ENCODE data around the gene GMDS.

The GMDS gene

DNA sequence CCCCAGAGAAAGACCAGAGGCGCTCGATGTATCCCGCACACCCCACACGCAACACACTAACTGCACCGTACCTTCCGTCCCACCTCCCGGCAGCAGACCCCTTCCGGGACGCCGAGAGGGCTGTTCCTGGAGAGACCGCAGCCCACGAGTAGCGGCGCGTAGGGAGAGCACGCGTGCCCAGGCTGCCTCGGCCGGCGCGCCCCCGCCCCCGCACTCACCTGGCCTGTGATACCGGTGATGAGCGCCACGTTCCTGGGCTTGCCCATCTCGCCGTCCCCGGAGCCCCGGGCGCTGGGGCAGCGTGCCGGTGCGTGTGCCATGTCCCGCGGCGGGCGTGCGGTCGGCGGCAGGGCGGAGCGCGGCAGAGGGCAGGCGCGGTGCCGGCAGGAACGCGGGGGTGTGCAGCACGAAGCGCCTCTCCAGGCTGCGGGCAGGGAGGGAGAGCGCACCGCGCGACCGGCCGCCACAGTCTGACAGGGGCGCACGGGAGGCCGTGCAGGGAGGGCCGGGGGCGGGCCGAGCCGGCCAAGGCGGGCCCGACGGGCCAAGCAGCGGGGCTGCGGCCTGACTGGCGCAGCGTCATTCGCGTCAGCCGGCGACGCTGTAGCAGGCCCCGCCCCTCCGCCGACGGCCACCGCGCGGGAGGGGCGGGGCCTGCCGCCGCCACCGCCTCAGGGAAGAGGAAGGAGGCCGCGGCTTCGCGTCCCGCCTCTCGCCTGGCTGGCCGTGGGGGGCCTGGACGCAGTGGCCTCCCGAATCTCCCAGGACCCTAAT is at the start of gene GMDS:
Gene GMDS (minus strand): TSS at position 503 of the 774 bp plus-strand sequence.
- no peak for FAIRE-seq

DNA sequence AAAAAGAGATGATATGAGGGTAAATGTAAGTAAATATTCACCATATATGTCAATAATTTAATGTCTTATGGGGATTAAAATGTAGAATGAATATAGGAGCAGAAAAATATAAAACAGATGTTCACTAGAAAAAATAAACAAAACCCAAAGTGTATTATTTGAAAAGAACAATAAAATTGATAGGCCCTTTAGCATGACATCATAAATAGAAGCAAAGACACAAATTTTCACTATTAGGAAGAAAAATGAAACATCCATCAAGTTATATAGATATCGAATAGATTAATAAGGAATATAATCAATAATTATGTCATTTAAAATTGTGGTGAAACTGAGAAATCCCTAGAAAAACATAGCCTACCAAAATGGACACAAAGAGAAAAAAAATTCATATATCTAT is 40.1 kb upstream of the GMDS start:
- FAIRE-seq: no peak

DNA sequence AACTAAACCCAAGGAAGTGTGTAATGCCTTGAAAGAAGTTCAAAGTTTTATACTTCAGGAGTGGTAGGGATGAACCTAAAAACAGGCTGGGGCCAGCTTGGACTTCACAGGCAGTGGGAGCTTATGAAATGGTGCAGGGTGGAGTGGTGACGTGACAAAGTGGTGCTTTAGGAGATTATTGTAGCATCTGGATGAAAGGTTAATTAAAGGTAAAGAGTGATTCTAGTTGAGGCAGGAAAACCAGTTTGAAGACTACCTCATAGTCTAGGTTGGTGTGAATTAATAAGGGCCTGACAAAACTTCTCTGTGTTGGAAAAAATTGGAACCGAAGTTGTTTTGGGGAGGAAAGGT is 30.5 kb upstream of the GMDS start:
- FAIRE-seq: no peak

DNA sequence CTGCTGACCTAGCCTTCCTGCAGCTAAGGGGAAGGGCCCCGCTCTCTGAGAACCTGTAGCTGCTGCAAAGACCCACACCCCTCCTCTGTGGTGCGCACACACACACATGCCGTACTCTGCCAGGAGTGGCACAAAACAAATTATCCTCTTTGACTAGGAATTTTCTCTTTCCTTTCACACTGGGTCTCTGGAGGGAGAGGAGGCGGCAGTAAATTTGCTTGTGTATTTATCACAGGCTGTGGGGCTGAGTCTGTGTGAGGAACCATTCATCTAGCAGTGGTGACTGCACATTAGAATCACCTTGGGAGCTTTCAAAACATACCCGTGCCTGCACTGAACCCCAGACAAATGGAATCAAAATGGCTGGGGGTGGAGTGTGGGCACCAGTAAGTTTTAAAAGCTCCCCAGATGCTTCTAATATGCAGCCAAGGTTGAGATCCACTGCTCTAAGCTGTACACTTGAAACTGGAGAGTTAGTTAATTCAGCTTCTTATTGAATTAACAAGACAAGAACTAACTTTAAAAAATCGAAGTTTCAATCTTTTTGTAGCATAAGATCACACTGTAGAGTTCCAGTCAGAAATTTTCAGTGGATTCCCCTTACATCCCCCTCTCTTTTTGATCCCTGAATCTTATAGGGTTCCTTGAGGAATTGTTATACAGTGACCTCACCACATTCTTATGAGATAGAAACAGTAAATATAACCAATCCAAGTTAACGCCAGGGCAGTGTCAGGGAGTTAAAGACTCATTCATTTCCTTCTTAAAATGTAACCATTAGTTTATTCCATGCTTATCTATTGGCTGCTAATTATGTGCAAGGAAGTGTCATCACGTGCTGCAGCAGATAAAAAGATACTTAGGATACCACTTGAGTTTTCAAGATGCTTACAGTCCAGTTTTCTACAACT is 29.8 kb upstream of the GMDS start:
- FAIRE-seq: no peak

DNA sequence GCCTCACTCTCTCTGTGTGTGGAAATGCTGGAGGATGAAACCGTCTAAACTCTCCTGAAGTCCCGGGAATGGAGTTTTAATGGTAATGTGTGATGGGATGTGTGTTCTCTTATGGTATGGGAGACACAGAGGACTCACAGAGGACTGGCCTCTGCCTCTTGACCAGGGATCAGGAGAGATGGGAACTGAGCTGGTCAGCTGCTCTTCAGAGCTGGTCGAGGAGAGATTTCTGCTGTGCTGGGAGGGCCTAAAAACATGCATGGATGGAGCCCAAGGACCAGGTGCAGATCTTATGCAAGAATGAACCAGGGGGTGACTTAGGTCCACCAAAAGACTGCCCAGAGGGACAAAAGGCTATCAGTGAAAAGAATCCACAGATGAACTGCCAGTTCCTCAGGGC is 27.3 kb upstream of the GMDS start:
- no peak for FAIRE-seq

DNA sequence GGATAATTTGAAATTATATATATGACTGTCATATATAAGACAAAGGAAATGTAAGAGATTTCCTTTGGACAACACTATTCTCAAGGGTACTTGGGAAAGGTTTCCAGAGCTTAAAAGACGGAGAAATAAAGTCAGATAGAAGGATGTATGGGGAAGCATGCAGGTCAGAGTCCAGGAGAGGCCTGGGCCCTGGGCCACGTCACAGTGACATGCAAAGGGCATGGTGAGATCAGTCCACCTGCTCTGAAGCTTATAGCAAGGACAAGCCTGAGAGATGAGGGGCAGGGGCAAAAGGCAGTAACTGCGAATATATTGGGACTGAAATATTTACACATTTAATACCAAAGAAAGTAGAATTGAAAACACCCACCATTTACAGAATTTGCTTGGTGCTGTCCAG is 24.6 kb upstream of the GMDS start:
- FAIRE-seq: no peak

DNA sequence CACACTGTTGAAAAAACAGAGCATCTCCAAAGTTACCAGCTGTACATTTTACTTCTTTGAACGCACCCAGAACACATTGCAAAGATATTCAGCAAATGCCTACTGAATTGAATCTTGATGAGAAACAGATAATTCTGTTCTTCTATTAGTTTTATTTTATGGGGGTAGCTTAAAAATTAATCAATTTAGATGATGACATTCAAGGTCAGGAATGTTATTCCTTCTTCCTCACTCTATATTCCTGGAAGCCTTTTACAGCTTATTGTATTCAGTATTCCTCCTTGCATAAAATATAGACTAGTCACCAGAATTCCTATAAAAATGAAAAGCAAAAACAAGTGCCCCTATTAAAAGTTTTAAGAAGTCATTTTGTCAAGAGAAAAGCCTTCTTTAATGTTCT is 21.4 kb upstream of the GMDS start:
- no peak for FAIRE-seq

DNA sequence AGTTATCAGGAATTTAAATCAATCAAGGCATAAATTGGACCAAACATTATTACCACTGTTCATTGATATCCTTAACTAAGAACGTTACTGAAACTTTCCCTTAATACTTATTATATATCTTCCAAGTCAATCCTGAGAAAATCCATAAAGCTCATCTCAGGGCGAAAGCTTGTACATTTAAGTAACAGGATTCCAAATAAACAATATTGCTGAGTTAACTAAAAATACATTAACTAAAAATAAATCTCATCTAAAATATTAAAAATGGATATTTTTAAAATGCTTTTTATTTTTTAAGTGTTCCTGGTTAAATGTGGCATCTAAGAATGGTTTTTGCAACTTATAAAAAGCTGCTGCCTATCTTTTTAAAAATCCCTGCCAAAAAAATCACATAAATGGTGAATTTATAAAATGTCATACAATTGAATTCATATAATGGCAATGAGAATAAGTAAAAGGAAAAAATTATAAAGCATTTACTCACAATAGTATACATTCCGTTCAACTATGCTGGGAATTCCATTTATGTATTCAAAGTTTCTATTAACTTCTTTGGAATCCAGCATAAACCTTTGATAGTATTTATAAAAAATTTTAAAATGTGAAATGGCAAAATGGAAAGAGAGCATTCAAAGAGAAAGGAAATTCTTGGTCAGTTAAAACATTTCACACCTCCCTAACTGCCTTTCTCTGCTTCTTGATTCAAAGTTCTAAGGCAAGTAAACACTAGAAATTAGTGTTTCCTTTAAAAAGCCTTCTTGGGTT is 20.8 kb upstream of the GMDS start:
- FAIRE-seq: no peak

DNA sequence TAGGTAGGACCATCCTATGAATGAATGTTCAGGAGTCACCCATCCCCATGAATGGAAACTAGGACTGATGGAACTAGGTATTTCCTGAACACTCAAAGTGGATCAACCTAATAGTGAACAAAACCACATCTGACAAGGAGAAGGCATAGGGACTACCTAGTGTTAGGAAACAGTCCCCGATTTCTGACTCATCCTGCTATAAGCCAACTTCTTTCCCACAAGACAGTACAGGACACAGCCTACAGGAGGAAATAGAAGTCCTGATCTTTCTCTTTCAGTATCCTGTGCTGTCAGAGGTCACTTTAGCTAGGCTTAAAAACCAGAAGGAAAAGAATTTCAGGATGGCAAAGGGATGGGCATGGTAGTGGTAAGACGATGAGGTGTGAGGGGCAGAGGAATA is 19.5 kb upstream of the GMDS start:
- no peak for FAIRE-seq

DNA sequence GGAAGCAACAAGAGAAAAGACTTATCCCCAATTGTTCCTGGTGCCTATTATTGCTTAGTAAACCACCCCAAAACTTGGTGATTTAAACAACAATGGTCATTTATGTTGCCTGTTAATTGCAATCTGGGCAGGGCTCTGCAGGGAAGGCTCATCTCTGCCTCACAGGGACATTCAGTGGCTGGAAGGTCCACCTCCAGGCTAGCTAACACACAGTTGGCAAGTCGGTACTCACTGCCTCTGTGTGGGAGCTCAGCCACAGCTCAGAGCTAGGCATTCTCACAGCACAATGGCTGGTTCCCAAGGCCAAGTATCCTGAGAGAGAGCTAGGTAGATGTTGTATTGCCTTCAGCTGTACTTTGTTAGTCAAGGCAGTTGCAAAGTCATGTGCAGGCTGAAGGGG is 18.5 kb upstream of the GMDS start:
- no peak for FAIRE-seq

DNA sequence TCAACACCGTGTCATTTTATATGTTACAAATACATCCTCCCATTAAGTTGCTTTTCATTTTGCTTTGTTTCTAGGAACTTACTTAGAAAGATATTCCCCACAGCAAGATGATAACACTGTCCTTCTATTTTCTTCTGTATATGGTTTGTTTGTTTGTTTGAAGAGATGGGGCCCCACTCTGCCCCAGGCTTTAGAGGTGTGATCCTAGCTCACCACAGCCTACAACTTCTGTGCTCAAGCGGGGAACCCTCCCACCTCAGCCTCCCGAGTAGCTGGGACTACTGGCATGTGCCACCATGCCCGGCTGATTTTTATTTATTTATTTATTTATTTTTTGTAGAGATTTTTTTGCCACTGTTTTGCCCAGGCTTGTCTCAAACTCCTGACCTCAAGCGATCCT is 14.2 kb upstream of the GMDS start:
- FAIRE-seq: no peak

DNA sequence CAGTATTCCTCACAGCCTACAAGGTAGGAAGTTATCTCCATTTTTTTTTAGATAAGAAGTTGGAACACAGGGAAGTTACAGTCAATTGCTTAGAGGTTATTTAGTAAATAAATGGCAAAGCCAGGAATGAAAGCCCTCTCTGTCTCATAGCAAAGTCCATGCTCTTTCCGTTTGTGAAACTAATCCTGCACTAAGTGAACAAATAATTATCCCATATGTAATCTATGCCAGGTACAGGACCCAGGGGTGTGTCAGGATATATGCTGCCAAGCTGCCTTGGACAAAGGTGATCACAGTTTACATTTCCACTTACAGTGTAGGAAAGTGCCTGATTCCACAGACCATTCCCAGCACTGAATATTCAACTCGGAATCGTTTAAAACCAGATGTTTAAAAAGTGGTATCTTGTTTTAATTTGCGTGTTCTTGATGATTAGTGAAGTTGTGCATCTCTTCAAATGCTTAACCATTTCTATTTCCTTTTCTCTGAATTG is 13.6 kb upstream of the GMDS start:
- peak; percentile 90 for FAIRE-seq

DNA sequence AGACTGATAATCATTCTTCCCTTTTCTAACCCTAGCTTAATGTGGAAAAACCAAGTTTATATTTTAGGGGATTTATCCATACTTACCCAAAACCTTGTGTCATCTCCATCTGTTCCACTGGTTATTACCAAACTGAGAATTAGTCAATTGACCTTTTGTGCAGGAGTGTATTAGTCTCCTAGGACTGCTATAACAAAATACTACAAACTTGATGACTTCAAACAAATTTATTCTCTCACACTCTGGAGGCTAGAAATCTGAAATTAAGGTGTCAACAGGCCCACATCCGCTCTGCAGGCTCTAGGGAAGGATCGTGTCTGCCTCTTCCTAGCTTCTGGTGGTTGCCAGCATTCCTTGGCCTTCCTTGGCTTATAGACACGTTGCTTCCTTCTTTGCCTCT is 12.7 kb upstream of the GMDS start:
- FAIRE-seq: no peak

DNA sequence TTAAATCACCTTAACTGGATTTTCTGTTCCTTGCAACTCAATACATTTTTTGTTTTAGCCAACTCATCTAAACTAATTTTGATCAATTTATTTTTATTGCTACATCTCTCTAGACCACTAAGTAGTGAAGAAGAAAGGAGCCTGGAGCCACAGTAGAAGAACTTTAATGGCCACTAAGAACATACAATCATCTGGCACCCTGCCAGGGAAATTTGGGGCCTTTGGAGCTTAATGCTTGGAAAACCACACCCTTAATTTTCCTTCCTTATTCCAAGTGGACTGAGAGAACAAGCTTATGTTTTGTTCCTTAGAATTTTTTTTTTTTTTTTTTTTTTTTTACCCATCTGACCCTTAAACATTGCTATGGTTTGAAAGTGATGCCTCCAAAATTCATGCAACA is 12.0 kb upstream of the GMDS start:
- FAIRE-seq: no peak

DNA sequence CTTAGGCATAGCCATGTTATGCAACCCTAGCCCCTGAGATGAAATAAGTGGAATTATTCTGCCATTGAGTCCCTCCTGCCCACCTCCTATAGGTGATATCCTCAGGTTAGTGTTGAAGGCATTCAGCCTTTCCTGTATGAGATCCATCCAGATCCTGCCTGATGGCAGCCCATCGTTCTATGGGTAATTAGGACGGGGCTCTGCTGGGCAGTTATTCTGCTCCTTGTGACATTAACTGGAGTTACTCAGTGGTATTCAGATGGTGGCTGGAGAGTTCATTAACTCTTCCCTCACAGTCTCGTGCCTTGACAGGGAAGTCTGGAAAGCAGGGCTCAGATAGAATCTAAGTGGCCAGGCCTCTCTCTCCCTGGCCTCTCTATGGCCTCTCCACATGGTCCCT is 9.3 kb upstream of the GMDS start:
- no peak for FAIRE-seq

DNA sequence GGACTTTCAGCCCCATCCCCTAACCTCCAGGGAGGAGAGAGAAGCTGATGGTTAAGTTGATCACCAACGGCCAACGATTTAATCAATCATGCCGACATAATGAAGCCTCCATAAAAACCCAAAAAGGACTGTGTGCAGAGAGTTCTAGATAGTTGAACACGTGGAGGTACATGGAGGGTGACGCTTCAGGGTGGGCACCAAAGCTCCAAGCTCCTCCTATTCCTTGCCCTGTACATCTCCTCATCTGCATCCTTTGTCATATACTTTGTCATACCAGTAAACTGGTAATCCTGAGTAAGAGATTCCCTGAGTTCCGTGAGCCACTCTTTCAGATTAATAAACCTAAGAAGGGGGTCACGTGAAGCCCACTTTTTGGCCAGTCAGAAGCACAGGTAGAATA is 3.7 kb upstream of the GMDS start:
- no peak for FAIRE-seq

DNA sequence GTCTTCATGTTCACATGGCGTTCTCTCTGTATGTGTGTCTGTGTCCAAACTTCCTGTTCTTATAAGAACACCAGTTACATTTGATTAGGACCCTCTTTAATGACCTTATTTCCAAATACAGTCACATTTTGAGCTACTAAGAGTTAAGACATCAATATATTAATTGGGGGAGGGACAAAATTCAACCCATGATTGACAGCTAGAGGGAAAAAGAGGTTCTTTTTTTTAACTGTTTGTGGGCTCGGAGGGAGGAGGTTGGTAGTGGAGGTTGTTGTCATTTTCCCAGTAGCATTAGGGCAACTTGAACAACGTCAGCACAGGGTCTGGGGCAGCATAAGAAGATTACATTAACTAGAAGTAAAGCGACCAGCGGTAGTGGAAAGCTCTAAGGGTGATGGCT is 2.3 kb upstream of the GMDS start:
- FAIRE-seq: no peak

DNA sequence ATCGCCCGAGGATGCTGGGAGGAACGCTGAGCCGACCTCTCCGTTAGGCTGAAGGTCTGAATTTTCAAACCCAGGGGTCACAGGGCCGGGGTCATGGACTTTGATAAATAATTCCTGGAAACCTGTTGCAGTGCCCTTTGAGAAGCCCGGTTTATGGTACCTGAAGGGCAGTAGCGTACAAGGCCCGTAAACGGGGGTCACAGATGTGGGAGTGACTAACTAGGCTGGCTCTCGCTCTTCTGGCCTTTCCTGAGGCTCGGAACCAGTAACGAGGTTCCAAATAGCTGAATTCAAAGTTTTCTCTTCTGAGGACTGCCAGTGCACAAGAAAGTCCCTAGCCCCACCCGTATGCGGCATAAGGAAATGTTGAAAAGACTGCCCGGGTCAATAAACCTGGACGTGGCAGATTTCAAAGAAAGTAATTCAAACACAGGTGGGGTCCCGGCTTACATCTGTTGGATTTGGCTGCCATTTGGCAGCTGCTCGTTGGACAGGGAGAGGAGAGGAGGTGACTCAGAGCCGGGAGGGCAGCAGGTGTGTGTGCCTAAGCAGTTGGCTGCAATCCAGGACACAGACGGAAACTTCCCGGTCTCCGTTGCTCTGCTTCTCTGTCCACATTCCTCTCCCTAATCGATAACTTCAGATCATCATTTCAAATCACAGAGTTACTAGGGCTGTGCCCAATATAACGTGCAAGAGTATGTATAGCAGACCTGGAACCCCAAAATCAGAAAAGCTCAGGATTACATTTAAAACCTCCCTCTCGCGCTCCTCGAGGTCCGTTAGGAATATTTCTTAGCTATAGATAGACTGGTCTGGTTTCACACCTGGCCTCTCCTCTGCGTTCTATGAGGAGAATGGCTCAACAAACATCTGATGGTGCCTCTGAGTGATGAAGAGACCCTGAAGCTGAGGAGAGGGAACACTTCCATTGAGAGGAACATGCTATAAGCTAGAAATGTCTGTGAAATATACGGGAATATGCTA is 765 bp upstream of the GMDS start:
- no peak for FAIRE-seq

DNA sequence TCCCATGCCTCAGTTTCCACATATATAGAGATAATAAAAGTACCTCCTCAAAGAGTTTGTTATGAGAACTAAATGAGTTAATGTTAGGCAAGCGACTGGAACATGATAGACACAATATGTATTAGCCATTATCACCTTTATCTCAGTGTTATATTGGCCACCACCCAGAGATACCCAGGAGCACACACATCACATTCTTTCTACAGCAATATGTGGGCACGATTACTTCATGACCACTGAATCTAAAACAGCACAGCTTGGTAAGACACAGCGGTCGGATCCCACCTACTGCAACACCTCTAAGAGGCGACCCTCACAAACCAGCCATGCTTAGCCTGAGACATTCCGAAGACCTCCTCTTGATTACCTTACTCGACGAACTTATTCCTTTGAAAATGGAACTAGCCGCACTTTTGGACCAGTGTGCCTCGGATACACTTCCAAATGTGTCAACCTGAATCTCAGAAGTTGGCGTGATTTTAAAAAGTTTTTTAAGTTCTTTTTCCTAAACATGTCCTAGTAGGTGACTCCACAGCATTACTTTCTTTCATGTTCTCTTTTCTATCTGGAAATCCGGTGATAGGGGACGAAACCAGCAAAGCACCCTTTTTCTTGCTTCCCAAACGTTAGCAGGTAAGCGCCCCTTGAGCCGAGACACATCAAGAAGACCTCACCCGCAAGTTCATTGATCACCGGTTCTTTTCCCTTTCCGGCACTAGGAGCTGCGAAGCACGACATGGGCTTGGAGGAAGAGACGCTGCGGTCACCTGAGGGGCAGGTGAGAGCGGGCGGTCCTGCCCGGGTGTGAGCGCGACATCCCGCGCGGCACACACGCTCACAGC is 923 bp downstream of the GMDS start:
- no peak for FAIRE-seq

DNA sequence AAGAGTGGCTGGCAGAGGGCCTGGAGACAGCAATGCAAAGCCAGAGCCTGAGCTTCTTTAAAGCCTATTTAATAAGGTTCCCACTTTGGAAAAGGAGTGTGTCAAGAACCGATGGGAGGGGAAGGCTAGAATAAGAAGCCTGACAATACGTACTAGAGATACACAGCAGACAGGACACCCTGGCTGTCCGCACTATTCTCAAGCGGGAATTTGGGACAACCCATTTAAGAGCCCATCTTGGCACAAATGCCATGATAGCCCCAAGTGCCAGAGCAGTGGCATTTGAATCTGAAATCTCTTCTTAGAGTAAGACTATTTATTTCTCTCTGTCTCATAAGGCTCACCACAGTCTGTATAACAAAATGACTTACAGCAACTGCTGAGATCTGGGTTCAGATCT is 3.1 kb downstream of the GMDS start:
- no peak for FAIRE-seq

DNA sequence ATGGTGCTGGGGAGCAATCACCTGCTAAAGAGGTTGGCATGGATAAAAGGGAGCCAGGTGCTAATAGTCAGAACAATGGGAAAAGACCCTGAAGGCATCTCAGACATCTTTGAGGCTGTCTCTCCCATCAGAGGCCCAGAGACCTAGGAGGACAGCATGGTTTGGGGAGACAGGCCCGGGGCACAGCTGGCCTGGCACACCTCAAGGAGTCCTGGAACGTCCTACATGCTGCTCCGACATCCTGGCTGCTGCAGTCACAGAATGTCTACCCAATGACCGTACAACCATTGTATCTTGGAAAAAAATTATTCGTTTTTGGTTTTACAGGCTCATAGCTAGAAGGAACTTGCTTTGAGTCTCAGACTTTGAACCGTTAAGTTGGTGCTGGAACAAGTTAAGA is 4.4 kb downstream of the GMDS start:
- FAIRE-seq: no peak

All from colon (tissue), 2 donors.